ENCODE results near the gene ST3GAL4. TPM values are rescaled to one million over a fixed set of nuclear protein-coding genes. Genes with fewer than 3 reads are reported as not detected.

The ST3GAL4 gene
- total RNA-seq, 1 donor from 2014 or later = 61.4 TPM

DNA sequence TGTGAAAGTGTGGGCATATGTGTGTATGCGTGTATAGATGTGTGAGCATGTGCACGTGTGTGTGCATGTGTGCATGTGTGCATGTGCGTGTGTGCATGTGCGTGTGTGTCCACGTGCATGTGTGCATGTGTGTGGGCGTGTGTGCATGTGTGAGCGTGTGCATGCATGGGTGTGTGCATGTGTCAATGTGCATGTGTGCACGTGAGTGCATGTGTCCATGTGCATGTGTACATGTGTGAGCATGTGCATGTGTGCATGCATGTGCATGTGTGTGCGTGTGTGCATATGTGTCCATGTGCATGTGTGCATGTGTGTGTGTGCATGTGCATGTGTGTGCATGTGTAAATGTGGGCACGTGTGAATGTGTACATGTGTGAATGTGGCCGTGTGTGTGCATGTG, 95.3 kb downstream of the ST3GAL4 start:
- H3K4me3 ChIP-seq = no peak overlapping the region
- DNase-seq (ENCODE audit: low spot score in 2 of 2) = no peak
- no peaks in the 10 kb centered on the region for H3K27me3 ChIP-seq
- no peaks in the 10 kb centered on the region for H3K36me3 ChIP-seq
- intact Hi-C loops (cut with DNase I) = no loop called here
- H3K9me3 ChIP-seq = no peaks in the 10 kb centered on the region
- H3K27ac ChIP-seq = no peak overlapping the region
- H3K4me1 ChIP-seq = no peaks in the 10 kb centered on the region
- TF ChIP-seq, protein P1, sequence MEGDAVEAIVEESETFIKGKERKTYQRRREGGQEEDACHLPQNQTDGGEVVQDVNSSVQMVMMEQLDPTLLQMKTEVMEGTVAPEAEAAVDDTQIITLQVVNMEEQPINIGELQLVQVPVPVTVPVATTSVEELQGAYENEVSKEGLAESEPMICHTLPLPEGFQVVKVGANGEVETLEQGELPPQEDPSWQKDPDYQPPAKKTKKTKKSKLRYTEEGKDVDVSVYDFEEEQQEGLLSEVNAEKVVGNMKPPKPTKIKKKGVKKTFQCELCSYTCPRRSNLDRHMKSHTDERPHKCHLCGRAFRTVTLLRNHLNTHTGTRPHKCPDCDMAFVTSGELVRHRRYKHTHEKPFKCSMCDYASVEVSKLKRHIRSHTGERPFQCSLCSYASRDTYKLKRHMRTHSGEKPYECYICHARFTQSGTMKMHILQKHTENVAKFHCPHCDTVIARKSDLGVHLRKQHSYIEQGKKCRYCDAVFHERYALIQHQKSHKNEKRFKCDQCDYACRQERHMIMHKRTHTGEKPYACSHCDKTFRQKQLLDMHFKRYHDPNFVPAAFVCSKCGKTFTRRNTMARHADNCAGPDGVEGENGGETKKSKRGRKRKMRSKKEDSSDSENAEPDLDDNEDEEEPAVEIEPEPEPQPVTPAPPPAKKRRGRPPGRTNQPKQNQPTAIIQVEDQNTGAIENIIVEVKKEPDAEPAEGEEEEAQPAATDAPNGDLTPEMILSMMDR (IDR thresholded peaks at IDR 0.05) = no peak

GRCh38 chr11:126451211-126451802, 95.8 kb downstream of the ST3GAL4 start:
- Histone ChIP-seq H3K27me3 (no peaks in the 10 kb centered on the region), H3K9me3 (no peaks in the 10 kb centered on the region), H3K27ac (no peak overlapping the region), H3K4me3 (no peak overlapping the region), H3K36me3 (no peaks in the 10 kb centered on the region), H3K4me1 (no peaks in the 10 kb centered on the region)
- no peak for DNase-seq (ENCODE audit: low spot score in 2 of 2)
- TF ChIP-seq, protein P1 (IDR thresholded peaks at IDR 0.05) = no peak
- intact Hi-C loops (cut with DNase I) = no loop called here

GRCh38 chr11:126452241-126453101, 97.0 kb downstream of the ST3GAL4 start:
- no peaks in the 10 kb centered on the region for H3K36me3 ChIP-seq
- H3K9me3 ChIP-seq = no peaks in the 10 kb centered on the region
- no peak for DNase-seq (ENCODE audit: low spot score in 2 of 2)
- H3K4me3 ChIP-seq = no peak overlapping the region
- TF ChIP-seq, protein P1 (IDR thresholded peaks at IDR 0.05) = no peak
- intact Hi-C loops (cut with DNase I) = no loop called here
- no peak overlapping the region for H3K27ac ChIP-seq
- no peaks in the 10 kb centered on the region for H3K4me1 ChIP-seq
- no peaks in the 10 kb centered on the region for H3K27me3 ChIP-seq

- H3K4me3 ChIP-seq = no peak overlapping the region
- intact Hi-C loops (cut with DNase I) = no loop called here
- no peaks in the 10 kb centered on the region for H3K9me3 ChIP-seq
- H3K4me1 ChIP-seq = no peaks in the 10 kb centered on the region
- no peak overlapping the region for H3K27ac ChIP-seq
- H3K36me3 ChIP-seq = no peaks in the 10 kb centered on the region
- TF ChIP-seq, protein P1 (IDR thresholded peaks at IDR 0.05) = no peak
- H3K27me3 ChIP-seq = no peaks in the 10 kb centered on the region
- DNase-seq (ENCODE audit: low spot score in 2 of 2) = no peak
These were observed 100.6 kb downstream of the ST3GAL4 start for GRCh38 chr11:126456089-126456488.

- TF ChIP-seq, protein P1 (IDR thresholded peaks at IDR 0.05) = no peak
- intact Hi-C loops (cut with DNase I) = no loop called here
These were observed 101.5 kb downstream of the ST3GAL4 start for GRCh38 chr11:126456783-126457542.

More at GRCh38 chr11:126456783-126457542, 101.5 kb downstream of the ST3GAL4 start:
- no peak for DNase-seq (ENCODE audit: low spot score in 2 of 2)
- no peaks in the 10 kb centered on the region for H3K9me3 ChIP-seq
- H3K4me3 ChIP-seq = no peak overlapping the region
- H3K4me1 ChIP-seq = no peaks in the 10 kb centered on the region
- H3K36me3 ChIP-seq = no peaks in the 10 kb centered on the region
- H3K27me3 ChIP-seq = no peaks in the 10 kb centered on the region
- H3K27ac ChIP-seq = no peak overlapping the region

All from ascending aorta (tissue), 2 donors.